NT2/D1 (cell line): ENCODE results near the gene TMOD1.

Experiments
- YY1 ChIP-seq: IDR thresholded peaks from 2 replicates; pipeline ENCODE4 v1.6.1; 2011; ENCODE audit not compliant: insufficient read length, insufficient read depth
- ZNF274 ChIP-seq: IDR thresholded peaks from 2 replicates; pipeline ENCODE4 v1.6.1; 2011; ENCODE audit warnings: mild to moderate bottlenecking, low read depth, low read length

- TF ChIP-seq ZNF274, result no peak
- TF ChIP-seq YY1, result no peak
Observed at GRCh38 chr9:97474372-97474925, 27.0 kb upstream of the TMOD1 start.
